GM12874 (cell line): ENCODE measurements around the gene CDH10.

Experiments
- CTCF ChIP-seq: IDR thresholded peaks from 2 replicates; pipeline ENCODE4 v1.5.1; 2011; ENCODE audit warnings: low read depth, mild to moderate bottlenecking, control low read depth, low read length, moderate library complexity; ENCODE audit not compliant: insufficient read depth

Gene CDH10

GRCh38 chr5:24566933-24567332, 77.8 kb downstream of the CDH10 start:
- TF ChIP-seq CTCF, result no peak

- no peak for TF ChIP-seq CTCF
These were observed 89.5 kb downstream of the CDH10 start for GRCh38 chr5:24555229-24555628.

GRCh38 chr5:24547132-24547531, 97.6 kb downstream of the CDH10 start:
- TF ChIP-seq CTCF, result no peak

- no peak for TF ChIP-seq CTCF
These were observed 105.2 kb downstream of the CDH10 start for GRCh38 chr5:24539613-24540012.

- no peak for TF ChIP-seq CTCF
These were observed 106.4 kb downstream of the CDH10 start for GRCh38 chr5:24538346-24538745.

GRCh38 chr5:24535646-24536045, 109.1 kb downstream of the CDH10 start:
- no peak for TF ChIP-seq CTCF

GRCh38 chr5:24530906-24531305, 113.9 kb downstream of the CDH10 start:
- TF ChIP-seq CTCF, result no peak

- TF ChIP-seq CTCF, result no peak
These were observed 119.4 kb downstream of the CDH10 start for GRCh38 chr5:24525414-24525813.
